ENCODE measurements around the gene EIF1AD. TPM values are rescaled to one million over a fixed set of nuclear protein-coding genes. Genes with fewer than 3 reads are reported as not detected.
"Not testable (repeated sequence)": the region's sequence is repeated elsewhere in the genome, so short reads cannot be mapped to it uniquely, and the experiment has no call there.

The EIF1AD gene
- polyA plus RNA-seq, 1 donor from 2014 or later: 35.8 TPM

DNA sequence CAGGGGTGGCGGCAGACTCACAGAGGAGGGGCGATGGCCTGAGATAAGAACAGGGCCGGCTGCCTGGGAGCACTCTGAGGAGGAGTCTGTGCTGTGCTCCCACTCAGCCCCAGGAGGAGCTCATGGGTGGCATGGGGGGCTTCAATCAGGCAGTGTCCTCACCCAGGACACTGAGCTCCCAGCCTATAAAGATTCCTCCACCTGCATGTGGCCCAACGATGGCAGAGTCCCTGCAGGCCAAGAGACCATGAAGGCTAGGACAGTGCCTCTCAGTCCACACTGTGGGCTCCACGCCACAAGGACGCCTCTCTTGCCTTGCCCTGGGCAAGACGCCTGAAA is 11.8 kb upstream of the EIF1AD start:
- H3K9me3 Mint-ChIP-seq: no peaks in the 10 kb centered on the region
- H3K27me3 Mint-ChIP-seq: peaks cover 9% of the 10 kb centered on the region
- no peaks in the 10 kb centered on the region for H3K4me1 Mint-ChIP-seq
- no peaks in the 10 kb centered on the region for H3K36me3 Mint-ChIP-seq
- H3K4me3 Mint-ChIP-seq: no peak overlapping the region
- no peak overlapping the region for H3K27ac Mint-ChIP-seq

DNA sequence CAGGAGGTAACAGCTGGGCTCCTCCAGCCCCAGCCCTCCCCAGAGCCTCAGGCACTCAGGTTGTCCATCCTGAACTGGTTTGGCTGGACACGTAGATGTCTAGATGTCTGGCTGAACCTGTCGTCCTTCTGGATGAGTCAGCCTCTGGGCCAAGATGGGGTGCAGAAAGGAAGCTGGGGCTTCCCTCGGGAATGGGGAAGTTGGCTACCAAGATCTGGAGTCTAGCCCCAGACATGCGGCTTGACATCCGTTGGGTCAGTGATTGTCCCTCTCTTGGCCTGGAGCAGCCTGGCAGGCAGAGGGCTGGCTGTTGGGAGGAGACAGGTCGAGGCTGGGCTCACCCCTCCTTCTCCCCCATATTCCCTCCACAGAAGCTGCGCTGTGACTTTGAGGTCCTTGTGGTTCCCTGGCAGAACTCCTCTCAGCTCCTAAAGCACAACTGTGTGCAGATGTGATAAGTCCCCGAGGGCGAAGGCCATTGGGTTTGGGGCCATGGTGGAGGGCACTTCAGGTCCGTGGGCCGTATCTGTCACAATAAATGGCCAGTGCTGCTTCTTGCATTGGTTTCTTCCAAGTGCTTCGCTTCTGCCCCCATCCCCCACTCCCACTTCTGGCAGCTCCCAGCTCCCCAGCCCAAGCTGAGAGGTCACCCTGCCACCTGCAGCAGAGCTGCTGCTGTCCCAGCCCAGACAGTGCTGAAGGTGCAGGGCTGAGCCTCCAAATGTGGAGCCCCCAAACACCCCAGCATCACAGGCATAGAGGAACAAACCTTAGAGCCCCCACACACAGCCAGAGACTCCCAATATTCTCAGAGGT is 11.2 kb upstream of the EIF1AD start:
- Mint-ChIP-seq H3K9me3 (no peaks in the 10 kb centered on the region), H3K4me3 (peak overlapping the region in 1 of 4 donors; percentile 43), H3K27ac (no peak overlapping the region), H3K27me3 (peaks cover 9% of the 10 kb centered on the region), H3K36me3 (no peaks in the 10 kb centered on the region), H3K4me1 (no peaks in the 10 kb centered on the region)

DNA sequence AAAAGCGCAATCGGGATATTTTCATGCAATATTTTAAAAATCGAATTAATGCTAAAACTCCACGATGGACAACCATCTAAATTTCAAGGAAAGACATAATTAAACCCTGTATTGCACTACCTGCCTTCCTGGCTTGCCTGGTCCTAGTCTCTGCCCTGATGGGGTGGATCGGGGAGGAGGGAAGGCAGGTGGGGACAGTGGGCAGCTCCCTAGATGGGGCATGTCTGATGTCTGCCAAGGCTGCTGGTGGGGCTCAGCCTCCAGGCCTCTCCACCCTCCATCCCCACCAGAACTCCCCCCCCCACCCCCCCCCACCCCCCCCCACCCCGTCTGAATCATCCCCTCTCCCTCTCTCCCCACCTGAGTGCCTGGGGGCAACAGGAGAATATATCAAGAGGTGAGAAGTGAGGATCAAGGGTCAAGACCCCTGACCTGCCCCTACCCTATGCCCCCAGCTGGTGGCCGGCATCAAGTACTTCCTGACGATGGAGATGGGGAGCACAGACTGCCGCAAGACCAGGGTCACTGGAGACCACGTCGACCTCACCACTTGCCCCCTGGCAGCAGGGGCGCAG is 10.5 kb upstream of the EIF1AD start:
- no peaks in the 10 kb centered on the region for H3K4me1 Mint-ChIP-seq
- H3K36me3 Mint-ChIP-seq: no peaks in the 10 kb centered on the region
- no peak overlapping the region for H3K4me3 Mint-ChIP-seq
- H3K27ac Mint-ChIP-seq: no peak overlapping the region
- peaks cover 9% of the 10 kb centered on the region for H3K27me3 Mint-ChIP-seq
- no peaks in the 10 kb centered on the region for H3K9me3 Mint-ChIP-seq

DNA sequence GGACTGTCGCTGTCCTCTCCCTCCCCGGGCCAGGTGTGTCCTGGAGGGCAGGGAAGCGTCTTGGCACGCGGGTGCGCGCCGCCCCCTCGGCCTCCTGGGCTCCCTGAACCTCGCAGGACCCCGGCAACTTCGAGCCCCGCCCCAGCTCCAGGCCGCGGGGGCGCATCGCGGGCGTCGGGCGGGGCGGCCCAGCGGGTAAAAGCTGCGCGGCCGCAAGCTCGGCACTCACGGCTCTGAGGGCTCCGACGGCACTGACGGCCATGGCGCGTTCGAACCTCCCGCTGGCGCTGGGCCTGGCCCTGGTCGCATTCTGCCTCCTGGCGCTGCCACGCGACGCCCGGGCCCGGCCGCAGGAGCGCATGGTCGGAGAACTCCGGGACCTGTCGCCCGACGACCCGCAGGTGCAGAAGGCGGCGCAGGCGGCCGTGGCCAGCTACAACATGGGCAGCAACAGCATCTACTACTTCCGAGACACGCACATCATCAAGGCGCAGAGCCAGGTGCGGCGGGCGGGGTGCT is 9.9 kb upstream of the EIF1AD start, which contains the start of gene CST6:
TSS of gene CST6 (plus strand) at position 224 of the 519 bp plus-strand sequence. CDS start at position 261, 37 bp downstream.
- no peaks in the 10 kb centered on the region for H3K36me3 Mint-ChIP-seq
- no peak within 1 kb of the TSS for H3K4me3 Mint-ChIP-seq
- no peaks in the 10 kb centered on the region for H3K4me1 Mint-ChIP-seq
- no peak within 1 kb of the TSS for H3K27ac Mint-ChIP-seq
- no peaks in the 10 kb centered on the region for H3K9me3 Mint-ChIP-seq
- peaks cover 9% of the 10 kb centered on the region for H3K27me3 Mint-ChIP-seq

DNA sequence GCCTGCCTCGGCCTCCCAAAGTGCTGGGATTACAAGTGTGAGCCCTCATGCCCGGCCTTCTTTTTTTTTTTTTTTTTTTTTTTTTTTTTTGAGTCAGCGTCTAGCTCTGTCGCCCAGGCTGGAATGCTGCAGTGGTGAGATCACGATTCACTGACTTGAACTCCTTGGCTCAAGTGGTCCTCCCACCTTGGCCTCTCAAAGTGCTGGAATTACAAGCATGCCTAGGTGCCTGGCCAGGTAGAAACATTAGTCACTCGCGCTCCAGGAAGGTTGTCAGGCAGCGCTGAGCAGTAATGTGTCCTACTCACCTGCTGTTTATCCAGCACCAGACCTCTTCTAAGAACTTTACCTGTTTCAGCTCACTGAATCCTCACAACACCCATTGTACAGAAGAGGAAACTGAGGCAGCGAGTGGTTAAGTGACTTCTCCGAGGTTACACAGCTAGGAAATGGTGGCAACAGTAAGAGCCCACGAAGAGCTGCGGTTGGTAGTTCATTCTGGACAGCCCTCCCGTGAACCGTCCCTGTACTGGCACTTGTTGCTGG is 9.4 kb upstream of the EIF1AD start:
- Mint-ChIP-seq H3K9me3 (no peaks in the 10 kb centered on the region), H3K4me3 (no peak overlapping the region), H3K27ac (no peak overlapping the region)

DNA sequence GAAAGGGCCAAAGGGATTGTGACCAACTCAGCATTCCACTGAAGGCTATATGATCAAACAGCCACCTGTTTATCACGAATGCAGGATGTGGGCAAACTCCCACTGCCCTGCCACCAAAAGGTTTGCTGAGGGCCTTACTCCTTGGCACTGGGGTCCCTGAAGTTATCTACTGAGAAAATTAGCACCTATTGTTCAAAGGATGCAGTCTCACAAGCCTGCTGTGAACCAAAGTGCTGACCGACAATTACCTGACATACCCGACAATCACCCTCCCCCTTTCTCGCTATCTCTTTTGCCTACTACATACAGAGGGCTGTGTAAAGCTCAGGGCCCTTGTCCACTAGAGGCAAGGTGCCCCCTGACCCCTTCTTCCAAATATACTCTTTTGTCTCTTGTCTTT is 8.1 kb upstream of the EIF1AD start:
- H3K9me3 Mint-ChIP-seq, H3K4me3 Mint-ChIP-seq, H3K27me3 Mint-ChIP-seq, H3K4me1 Mint-ChIP-seq, H3K36me3 Mint-ChIP-seq: not testable (repeated sequence)
- H3K27ac Mint-ChIP-seq: peak overlapping the region in 1 of 3 donors; percentile 48

More for the DNA sequence above, 9.4 kb upstream of the EIF1AD start:
- Mint-ChIP-seq H3K27me3 (peaks cover 9% of the 10 kb centered on the region), H3K36me3 (no peaks in the 10 kb centered on the region), H3K4me1 (no peaks in the 10 kb centered on the region)

DNA sequence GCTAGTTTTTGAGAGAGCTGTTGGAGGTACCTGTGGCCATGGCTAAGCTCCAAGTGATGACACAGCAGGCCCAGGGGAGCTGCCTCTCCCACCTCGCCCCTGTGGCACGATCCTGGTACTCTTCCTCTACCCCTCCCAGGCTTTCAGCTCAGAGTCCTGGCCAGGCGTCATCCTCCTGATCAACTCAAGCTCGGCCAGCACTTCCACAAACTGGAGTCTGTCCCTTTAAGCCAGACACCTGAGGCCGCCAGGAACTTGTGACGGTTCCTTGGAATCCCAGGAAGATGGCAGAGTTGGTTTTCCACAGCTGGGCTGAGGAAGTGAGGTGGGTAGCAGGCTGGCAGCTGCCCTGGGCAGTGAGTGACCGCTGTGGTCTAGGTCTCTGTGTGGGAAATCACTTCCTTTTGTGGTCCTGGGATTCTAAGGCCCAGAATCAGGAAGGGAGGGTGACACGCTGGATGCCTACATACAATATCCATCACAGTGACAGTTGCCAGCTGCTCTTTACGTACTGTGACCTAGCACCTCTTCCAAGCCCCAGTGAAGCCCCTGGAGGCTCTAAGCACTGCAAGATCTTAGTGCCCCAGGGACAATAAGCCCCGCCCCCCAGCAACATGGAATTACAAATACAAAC is 6.6 kb upstream of the EIF1AD start:
- Mint-ChIP-seq H3K9me3 (no peaks in the 10 kb centered on the region), H3K27ac (no peak overlapping the region), H3K27me3 (peaks cover 9% of the 10 kb centered on the region), H3K4me3 (peak overlapping the region in 1 of 4 donors; percentile 20), H3K4me1 (peaks cover 2 to 5% (median 5%) of the 10 kb centered on the region in 3 donors), H3K36me3 (no peaks in the 10 kb centered on the region)

DNA sequence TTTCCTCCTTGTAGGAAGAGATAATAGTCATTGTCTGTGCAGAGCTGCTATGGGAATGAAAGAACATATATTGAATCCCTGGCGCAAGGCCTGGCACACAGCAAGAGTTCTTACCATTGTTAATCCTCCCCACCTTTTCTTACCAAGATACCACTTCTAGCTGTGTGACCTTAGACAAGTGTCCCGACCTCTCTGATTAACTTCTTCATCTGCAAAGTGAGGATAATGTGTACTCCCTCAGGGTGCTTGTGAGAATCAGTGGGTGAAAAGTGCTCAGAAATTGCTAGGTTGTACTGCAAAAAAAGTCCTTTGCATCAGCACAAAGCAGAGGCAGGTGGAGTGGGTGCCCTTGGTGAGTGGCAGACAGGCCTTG is 6.1 kb upstream of the EIF1AD start:
- Mint-ChIP-seq H3K4me1 (peaks cover 5 to 8% (median 5%) of the 10 kb centered on the region in 3 donors), H3K9me3 (no peaks in the 10 kb centered on the region), H3K27ac (peak overlapping the region in 1 of 3 donors; percentile 3), H3K4me3 (no peak overlapping the region), H3K27me3 (peaks cover 7% of the 10 kb centered on the region), H3K36me3 (no peaks in the 10 kb centered on the region)

DNA sequence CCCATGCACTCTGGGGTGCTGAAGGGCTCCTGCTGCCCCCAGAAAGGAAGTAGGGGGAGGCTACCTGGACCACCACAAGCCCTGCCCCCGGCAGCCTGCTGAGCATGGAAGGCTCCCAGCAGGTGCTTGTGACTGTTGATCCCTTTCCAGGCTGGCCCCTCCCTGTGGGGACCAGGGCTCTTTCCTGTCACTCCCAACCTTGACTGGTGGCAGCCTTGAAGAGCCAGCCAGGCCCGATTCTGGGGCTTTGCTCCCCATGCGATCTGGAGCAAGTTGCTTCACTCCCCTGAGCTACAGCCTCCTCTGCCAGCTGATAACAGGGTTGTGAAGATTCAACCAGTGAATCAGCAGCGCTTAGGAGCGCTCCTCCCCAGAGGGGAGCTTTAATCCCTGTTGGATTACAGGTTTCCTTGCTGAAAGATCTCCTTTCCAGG is 5.3 kb upstream of the EIF1AD start:
- Mint-ChIP-seq H3K27me3 (peaks cover 4% of the 10 kb centered on the region), H3K4me1 (peaks cover 6 to 11% (median 7%) of the 10 kb centered on the region in 3 donors), H3K36me3 (peaks cover 2% of the 10 kb centered on the region), H3K4me3 (no peak overlapping the region), H3K27ac (no peak overlapping the region), H3K9me3 (no peaks in the 10 kb centered on the region)

DNA sequence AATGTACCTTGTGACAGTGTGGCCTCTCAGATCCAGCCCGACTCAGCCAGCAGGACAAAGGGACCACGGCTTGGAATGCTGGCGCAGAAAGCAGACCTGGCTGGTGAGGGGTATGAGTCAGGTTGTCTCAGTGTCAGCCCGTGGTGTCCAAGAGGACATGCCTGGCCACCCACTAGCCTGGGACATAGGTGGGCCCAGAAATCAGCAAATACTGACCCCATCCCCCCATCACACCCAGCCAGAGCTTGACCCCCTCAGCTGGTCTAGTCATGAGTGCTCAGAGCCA is 4.9 kb upstream of the EIF1AD start:
- Mint-ChIP-seq H3K27ac (peak overlapping the region in 1 of 3 donors; percentile 77), H3K9me3 (no peaks in the 10 kb centered on the region), H3K27me3 (peaks cover 4% of the 10 kb centered on the region), H3K36me3 (peaks cover 4% of the 10 kb centered on the region), H3K4me1 (peaks cover 10 to 13% (median 11%) of the 10 kb centered on the region in 3 donors), H3K4me3 (no peak overlapping the region)

DNA sequence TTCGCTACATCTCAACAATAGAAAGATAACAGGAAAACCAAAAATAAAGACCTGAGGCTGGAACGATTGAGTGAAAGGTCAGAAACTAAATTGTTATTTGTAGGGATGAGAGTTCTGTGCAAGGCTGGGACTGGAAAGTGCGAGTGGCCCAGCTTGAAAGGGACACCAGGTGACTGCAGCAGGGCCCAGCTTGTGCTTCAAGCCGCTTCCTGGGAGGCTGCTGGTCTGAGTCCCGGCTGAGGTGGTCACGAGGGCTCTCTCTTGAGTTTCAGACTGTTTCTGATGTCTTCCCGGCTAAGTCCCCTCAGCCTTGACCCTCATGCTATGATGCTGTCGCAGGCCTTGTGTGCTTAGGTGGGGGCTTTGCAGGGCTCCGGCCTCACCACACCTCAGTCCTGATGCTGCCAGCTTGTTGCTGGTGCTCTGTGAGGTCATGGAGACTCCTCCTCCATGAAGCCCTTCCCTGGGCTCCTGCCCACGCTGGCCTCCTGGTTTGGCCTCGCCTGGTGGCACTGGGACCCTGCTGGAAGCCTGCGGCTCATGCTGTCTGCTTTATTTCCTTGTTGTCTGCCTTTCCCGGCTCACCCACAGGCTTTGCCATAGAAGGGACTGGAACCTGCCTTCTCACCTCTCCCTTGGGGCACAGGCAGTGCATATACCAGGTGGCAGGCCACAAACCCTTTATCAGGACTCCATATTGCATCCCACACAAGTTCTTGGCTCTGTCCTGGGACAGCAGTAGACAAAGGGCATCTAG is 4.4 kb upstream of the EIF1AD start:
- peaks cover 14 to 16% (median 16%) of the 10 kb centered on the region in 3 donors for H3K4me1 Mint-ChIP-seq
- H3K27me3 Mint-ChIP-seq: peaks cover under 1% of the 10 kb centered on the region
- H3K27ac Mint-ChIP-seq: peak overlapping the region in 2 of 3 donors; percentile 55 to 77
- no peaks in the 10 kb centered on the region for H3K9me3 Mint-ChIP-seq
- peak overlapping the region in 2 of 4 donors; percentile 19 to 64 for H3K4me3 Mint-ChIP-seq
- H3K36me3 Mint-ChIP-seq: peaks cover 4% of the 10 kb centered on the region

DNA sequence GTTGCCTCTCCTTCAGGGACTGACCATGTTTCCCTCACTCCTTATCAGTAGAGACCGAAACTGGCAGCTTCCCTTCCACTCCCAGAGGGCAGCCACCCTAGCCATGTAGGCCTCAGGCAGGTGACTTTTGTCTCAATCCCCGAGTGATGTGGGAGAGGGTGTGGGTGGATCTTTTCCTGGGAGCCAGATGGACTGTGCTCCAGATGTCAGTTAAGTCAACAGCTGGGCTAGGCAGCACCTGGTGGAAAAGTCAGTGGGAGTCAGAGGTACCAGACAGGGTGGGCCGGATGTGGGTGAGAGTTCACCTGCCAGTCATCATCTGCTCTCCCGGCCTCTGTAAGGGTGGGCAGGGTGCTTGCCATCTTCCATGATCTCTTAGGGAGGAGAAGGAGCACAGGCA is 2.2 kb upstream of the EIF1AD start:
- peak overlapping the region in 2 of 3 donors; percentile 59 to 77 for H3K27ac Mint-ChIP-seq
- no peaks in the 10 kb centered on the region for H3K27me3 Mint-ChIP-seq
- peaks cover 4% of the 10 kb centered on the region for H3K36me3 Mint-ChIP-seq
- H3K4me1 Mint-ChIP-seq: peaks cover 16 to 27% (median 21%) of the 10 kb centered on the region in 3 donors
- peak overlapping the region in 2 of 4 donors; percentile 65 to 73 for H3K4me3 Mint-ChIP-seq
- H3K9me3 Mint-ChIP-seq: no peaks in the 10 kb centered on the region

DNA sequence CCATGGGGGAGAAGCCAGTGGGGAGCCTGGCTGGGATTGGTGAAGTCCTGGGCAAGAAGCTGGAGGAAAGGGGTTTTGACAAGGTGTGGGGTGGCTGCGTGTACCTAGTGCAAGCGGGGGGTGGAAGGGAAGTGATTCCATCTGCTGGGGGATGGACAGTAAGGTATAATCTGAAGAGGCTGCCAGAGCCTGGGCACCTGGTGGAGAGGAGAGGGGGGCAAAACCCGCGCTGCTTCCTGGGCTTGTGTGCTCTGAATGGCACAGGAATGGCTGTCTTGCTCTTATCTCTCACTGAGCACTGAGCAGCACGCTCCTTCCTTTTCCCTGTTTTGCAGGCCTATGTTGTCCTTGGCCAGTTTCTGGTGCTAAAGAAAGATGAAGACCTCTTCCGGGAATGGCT is 1.3 kb upstream of the EIF1AD start:
- H3K4me1 Mint-ChIP-seq: peaks cover 16 to 27% (median 22%) of the 10 kb centered on the region in 3 donors
- peaks cover 5% of the 10 kb centered on the region for H3K36me3 Mint-ChIP-seq
- H3K27me3 Mint-ChIP-seq: no peaks in the 10 kb centered on the region
- H3K9me3 Mint-ChIP-seq: no peaks in the 10 kb centered on the region
- H3K27ac Mint-ChIP-seq: peak overlapping the region in 2 of 3 donors; percentile 98 to 100
- H3K4me3 Mint-ChIP-seq: peak overlapping the region; percentile 98 to 100 (median 100)

DNA sequence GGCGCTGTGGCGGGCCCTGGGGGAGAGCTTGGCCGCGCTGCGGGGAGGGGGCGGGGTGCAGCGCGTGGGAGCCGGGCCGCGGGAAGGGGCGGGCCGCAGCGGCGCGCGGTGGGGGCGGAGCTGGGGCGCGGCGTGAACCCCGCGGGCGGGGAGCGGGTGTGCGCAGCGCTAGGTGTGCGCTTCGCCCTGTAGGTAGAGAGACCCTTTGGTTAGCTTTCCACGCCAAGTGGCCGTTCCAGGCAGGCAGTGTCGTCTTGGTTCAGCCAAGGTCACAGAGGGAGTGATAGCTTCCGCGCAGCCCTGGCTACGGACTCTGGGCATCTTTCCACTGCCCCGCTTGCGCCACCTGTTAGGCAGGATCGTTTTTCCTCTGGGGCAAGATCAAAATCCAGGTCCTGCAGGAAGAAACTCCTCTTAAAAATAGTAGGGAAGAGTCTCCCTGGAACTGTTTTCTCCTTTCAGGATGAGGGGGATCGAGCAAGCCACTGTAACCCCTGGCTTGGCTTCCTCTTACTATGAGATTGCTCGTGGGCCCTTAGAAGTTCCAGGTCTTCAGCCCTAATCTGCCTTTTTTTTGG is 780 bp upstream of the EIF1AD start:
- Mint-ChIP-seq H3K9me3 (no peaks in the 10 kb centered on the region), H3K36me3 (peaks cover 5% of the 10 kb centered on the region), H3K4me1 (peaks cover 18 to 27% (median 23%) of the 10 kb centered on the region in 3 donors), H3K27me3 (no peaks in the 10 kb centered on the region), H3K27ac (peak overlapping the region; percentile 98 to 100 (median 99)), H3K4me3 (peak overlapping the region; percentile 98 to 100 (median 100))

All from IgD-negative memory B cell (primary cell).